Fibroblast of villous mesenchyme (primary cell): ENCODE data around the gene ANKRD35. TPM values are rescaled to one million over a fixed set of nuclear protein-coding genes. Genes with fewer than 3 reads are reported as not detected.

ENCODE experiments used
- DNase-seq: peaks from one replicate; pipeline ENCODE4 v3.0.0-alpha.2; 2010; ENCODE audit warnings: low read depth
- H3K4me3 ChIP-seq: 2 replicates; pipeline ENCODE4 v1.5.1; 2011; ENCODE audit warnings: low read depth, mild to moderate bottlenecking, low read length
- total RNA-seq: library from RNA; depleted of rRNA; stranded (reverse); fragments of >200 nt; gene quantifications from 2 replicates; pipeline ENCODE4 v1.2.3, GENCODE V29; 2012
- TF ChIP-seq, protein P1 (sequence below): IDR thresholded peaks from 2 replicates; pipeline ENCODE4 v1.5.1; 2012; ENCODE audit warnings: low read depth, mild to moderate bottlenecking, low read length; ENCODE audit not compliant: insufficient read depth

Gene ANKRD35
- total RNA-seq, 1 donor, result 1.3 TPM

DNA sequence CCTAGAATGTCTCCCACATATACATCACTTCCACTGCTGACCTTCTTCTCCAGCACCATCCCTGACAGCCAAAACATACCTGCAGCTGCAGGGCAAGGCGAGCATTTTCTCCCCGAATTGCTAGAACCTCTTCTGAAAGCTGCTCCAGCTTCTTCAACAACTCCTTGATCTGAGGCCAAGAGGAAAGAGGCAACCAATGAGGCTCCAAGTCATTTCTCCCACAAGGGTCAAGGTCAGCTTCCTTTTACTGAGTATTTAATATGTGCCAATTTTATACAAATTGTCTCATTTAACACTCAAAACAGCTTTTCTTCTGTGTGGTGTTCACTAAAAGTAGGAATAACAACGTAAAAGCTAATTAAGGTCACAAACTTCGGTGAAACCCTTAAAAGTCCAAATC lies 17.4 kb downstream of the ANKRD35 start:
- TF ChIP-seq, protein P1, sequence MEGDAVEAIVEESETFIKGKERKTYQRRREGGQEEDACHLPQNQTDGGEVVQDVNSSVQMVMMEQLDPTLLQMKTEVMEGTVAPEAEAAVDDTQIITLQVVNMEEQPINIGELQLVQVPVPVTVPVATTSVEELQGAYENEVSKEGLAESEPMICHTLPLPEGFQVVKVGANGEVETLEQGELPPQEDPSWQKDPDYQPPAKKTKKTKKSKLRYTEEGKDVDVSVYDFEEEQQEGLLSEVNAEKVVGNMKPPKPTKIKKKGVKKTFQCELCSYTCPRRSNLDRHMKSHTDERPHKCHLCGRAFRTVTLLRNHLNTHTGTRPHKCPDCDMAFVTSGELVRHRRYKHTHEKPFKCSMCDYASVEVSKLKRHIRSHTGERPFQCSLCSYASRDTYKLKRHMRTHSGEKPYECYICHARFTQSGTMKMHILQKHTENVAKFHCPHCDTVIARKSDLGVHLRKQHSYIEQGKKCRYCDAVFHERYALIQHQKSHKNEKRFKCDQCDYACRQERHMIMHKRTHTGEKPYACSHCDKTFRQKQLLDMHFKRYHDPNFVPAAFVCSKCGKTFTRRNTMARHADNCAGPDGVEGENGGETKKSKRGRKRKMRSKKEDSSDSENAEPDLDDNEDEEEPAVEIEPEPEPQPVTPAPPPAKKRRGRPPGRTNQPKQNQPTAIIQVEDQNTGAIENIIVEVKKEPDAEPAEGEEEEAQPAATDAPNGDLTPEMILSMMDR, result no peak
- DNase-seq, result no peak
- no peak overlapping the region for H3K4me3 ChIP-seq

DNA sequence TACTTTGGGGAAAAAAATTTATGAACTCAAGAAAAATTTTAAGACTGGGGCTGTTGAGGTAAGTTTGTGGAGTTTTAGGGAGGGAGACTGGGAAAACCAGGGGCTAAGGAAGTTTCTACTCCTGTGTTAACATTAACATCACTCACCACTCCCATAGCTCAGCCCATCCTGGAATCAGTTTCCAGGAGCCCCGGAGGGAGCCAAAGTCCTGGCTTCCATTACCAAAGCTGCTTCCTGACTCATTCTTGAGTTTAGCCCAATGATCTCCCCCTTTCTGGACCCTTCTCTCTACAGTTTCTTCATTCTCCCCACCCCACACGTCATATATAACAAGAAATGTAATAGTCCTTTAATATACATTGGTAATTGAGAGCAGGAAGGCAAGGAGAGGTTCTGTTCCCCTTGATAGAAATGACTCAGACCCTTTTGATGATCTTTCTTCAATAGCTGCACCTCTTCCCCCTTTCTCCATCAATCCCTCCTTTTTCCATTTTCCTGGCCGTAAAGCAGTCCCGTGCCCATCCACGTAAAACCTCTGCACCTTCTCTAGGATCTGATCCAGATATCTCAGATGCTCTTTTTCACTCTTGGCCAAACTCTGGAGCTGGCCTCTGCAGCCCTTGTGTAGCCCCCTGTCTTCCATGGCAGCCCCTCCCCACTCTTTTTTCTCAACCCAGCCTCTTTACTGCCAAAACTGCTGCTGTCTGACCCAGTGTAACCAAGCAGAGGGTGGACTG lies 22.2 kb downstream of the ANKRD35 start:
- DNase-seq, result no peak
- no peak overlapping the region for H3K4me3 ChIP-seq
- TF ChIP-seq, protein P1, result no peak

DNA sequence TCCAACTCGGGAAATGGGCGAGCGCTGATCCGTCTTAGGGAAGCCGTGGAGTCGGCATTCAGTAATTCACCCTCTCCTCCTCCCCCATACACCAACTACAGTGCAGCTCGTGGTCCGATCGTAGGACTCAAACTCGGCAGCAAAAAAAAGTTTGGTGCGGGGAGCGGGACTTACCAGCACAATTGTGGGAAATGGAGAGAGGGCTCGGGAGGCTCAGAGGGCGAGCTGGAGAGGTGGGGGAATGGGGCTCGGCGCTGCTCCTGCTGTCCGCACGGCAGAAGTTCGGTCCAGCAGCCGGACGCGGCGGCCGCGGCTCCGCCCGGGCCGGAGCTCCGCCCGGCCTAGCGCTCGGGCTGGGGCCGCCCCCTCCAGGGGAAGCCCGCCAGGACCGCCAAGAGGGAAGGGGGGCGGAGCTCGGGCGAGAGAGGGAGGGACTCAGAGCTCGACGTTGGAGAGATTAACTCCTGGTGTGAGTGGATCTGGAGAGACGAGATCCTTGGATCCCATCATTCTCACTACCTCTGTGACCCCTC lies 26.1 kb downstream of the ANKRD35 start:
- TF ChIP-seq, protein P1, result no peak
- peak; percentile 86 for DNase-seq
- peak overlapping the region; percentile 98 for H3K4me3 ChIP-seq

DNA sequence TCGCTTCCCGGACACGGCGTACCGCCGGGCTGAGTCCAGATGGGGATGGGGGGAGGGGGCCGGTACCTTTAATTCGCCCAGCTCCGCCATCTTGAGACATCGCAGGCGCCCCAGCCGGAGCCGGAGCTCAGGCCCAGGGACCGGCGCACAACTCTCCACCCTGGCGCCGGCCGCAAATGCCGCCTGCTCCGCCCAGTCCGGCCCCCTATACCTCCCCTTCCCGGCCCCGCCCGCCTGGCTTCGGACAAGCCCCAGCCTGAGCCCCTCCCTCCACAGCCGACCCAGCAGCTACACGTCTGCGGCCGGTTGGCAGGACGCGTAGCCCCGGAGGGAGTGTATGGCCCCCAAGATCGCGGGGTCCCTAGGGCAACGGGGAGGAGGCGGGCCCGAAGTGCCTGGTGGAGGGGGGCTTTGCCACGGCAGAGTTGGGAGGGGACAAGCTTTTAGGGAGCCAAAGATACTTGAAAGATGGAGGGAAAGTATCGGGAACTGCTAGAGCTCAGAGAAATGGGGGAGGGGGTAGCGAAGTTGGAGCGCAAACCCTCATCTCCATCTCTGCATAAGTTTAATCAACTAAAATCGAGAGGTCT lies 26.7 kb downstream of the ANKRD35 start, which contains the start of gene PIAS3:
TSS of gene PIAS3 (minus strand) at position 181 of the 590 bp plus-strand sequence. CDS start at position 90, 91 bp downstream.
- TF ChIP-seq, protein P1, result no peak
- DNase-seq, result peak; percentile 96

DNA sequence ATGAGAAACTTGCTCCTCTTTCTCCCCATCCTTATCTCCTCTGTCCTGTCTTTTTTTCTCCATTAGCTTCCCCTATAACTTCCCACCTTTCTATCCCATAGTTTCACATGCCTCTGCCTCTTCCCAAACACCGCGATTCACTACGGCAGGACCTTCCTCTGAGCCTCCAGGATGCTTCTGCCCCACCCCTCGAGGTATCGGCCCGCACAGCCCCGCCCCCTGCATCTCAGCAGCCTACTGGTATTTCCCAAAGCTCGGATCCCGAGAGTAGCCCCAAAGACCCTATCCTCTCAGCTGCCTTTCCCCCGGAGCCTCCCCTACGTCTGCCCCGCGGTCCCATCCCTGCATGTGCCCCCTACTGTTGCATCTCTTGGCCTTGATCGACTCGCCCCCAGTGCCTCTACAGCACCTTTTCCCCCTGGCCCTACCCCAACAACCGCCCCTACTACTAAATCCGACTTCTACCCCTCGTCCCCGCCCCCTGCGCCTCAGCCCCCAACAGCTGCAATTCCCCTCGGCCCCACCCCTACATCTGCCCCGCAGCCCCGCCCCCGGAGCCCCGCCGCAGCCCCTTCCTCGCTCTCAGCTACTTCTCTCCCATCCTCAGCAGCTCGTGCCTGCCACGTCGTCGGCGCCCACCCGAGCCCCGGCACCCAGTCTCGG lies 27.3 kb downstream of the ANKRD35 start:
- H3K4me3 ChIP-seq, result peak overlapping the region; percentile 98
- DNase-seq, result peak; percentile 44
- TF ChIP-seq, protein P1, result no peak

More for the DNA sequence above, 26.7 kb downstream of the ANKRD35 start, which contains the start of gene PIAS3:
- H3K4me3 ChIP-seq, result peak within 1 kb of the TSS; percentile 98

DNA sequence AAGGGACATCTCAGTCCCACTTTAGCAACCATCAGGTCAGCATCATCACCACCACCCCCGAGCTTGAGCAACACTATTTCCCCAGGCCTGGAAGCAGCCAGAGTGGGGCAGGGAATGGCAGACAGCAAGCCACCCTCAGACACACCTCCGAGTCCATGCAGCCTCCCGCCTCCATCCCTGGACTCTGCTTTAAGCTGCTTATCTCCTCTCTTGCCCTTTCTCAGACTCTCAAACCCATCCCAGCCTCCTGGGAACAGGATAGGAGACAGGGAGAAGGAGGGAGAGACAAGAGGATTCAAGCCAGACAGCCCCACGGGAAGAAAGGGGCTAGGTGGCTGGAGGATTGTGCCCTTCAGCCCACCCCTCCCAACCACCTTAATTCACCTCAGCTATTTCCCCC lies 28.5 kb downstream of the ANKRD35 start:
- TF ChIP-seq, protein P1, result no peak
- no peak for DNase-seq
- H3K4me3 ChIP-seq, result no peak overlapping the region
